ENCODE data around the gene SLC2A9. TPM values are rescaled to one million over a fixed set of nuclear protein-coding genes. Genes with fewer than 3 reads are reported as not detected.

SLC2A9 gene
- total RNA-seq, 1 experiment from 2014 or later: 1.8 TPM

DNA sequence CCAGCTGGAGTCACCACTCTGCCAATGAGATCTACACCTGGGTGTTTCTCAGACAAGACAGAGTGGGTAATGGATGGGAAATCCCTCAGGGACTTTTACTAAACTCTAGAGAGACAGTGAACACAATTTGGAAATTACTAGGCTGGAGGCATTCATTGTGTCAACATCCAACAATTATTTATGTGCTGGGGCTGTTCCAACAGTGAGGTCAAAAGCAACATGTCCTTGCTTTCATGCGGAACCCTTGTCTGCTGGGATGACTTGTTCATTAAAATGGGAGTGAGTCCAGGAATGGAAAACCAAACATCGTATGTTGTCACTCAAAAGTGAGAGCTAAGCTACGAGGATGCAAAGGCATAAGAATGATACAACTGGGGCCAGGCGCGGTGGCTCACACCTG is 185.9 kb downstream of the SLC2A9 start:
- Mint-ChIP-seq H3K36me3 (ENCODE audit: insufficient read depth, unreplicated experiment) (no peaks in the 10 kb centered on the region), H3K9me3 (ENCODE audit: low read depth, unreplicated experiment) (no peaks in the 10 kb centered on the region), H3K27ac (ENCODE audit: unreplicated experiment) (no peak overlapping the region), H3K4me3 (ENCODE audit: low read depth, unreplicated experiment) (no peak overlapping the region), H3K4me1 (ENCODE audit: low read depth, unreplicated experiment) (no peaks in the 10 kb centered on the region), H3K27me3 (ENCODE audit: unreplicated experiment) (peaks cover 34% of the 10 kb centered on the region)
- CTCF ChIA-PET: no interaction called here
- TF ChIP-seq, protein P1, sequence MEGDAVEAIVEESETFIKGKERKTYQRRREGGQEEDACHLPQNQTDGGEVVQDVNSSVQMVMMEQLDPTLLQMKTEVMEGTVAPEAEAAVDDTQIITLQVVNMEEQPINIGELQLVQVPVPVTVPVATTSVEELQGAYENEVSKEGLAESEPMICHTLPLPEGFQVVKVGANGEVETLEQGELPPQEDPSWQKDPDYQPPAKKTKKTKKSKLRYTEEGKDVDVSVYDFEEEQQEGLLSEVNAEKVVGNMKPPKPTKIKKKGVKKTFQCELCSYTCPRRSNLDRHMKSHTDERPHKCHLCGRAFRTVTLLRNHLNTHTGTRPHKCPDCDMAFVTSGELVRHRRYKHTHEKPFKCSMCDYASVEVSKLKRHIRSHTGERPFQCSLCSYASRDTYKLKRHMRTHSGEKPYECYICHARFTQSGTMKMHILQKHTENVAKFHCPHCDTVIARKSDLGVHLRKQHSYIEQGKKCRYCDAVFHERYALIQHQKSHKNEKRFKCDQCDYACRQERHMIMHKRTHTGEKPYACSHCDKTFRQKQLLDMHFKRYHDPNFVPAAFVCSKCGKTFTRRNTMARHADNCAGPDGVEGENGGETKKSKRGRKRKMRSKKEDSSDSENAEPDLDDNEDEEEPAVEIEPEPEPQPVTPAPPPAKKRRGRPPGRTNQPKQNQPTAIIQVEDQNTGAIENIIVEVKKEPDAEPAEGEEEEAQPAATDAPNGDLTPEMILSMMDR (IDR thresholded peaks at IDR 0.05; ENCODE audit: unreplicated experiment): no peak
- intact Hi-C loops (cut with micrococcal nuclease; ENCODE audit: unreplicated experiment): no loop called here
- no TSS peak for BruUV-seq (replicated peaks)
- no peak for DNase-seq

DNA sequence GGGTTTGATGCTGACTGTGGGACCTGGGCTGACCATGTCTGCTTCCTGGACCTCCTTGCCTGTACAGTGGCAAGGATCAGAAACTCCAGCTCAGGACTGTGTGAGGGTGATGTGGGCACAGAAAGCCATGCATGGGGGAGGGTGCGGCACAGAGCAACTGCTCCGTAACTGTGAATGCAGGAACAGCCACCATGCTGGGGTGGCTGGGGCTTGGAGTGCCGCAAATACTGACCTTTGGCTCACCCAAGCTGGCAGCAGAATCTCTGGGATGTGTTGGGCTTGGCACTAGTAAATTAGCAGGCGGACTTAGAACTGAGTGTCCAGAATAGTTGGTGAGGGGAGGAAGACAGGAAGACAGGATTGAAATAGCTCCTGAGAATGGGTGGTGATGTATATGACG is 187.9 kb downstream of the SLC2A9 start:
- H3K4me3 Mint-ChIP-seq (ENCODE audit: low read depth, unreplicated experiment): no peak overlapping the region
- H3K27me3 Mint-ChIP-seq (ENCODE audit: unreplicated experiment): peaks cover 41% of the 10 kb centered on the region
- BruUV-seq (replicated peaks): no TSS peak

DNA sequence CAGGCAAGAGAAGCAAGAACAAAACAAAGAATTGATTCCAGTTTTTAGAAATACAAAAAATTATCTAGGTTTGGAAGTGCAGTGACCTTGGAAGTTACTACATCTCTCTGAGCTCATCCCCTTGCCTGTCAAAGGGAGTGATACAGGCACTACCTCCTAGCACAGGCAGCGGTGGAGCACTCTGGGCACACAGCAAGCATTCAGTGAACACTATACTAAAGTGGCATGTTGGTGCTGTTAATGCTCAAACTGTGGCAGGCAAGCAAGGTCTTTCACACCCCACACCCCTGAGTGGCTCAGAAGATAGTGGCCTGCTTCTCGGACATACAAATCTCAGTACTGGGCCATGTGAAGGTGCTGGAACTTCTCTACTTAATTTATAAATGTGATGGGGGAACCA is 188.7 kb downstream of the SLC2A9 start:
- CTCF ChIA-PET: no interaction called here
- H3K27ac Mint-ChIP-seq (ENCODE audit: unreplicated experiment): no peak overlapping the region
- no peak overlapping the region for H3K4me3 Mint-ChIP-seq (ENCODE audit: low read depth, unreplicated experiment)
- H3K4me1 Mint-ChIP-seq (ENCODE audit: low read depth, unreplicated experiment): no peaks in the 10 kb centered on the region
- DNase-seq: no peak
- H3K27me3 Mint-ChIP-seq (ENCODE audit: unreplicated experiment): peaks cover 49% of the 10 kb centered on the region
- intact Hi-C loops (cut with micrococcal nuclease; ENCODE audit: unreplicated experiment): no loop called here
- H3K36me3 Mint-ChIP-seq (ENCODE audit: insufficient read depth, unreplicated experiment): no peaks in the 10 kb centered on the region
- TF ChIP-seq, protein P1 (IDR thresholded peaks at IDR 0.05; ENCODE audit: unreplicated experiment): no peak
- BruUV-seq (replicated peaks): no TSS peak
- no peaks in the 10 kb centered on the region for H3K9me3 Mint-ChIP-seq (ENCODE audit: low read depth, unreplicated experiment)

More for the DNA sequence above, 187.9 kb downstream of the SLC2A9 start:
- intact Hi-C loops (cut with micrococcal nuclease; ENCODE audit: unreplicated experiment): no loop called here
- no peak for DNase-seq
- no peaks in the 10 kb centered on the region for H3K4me1 Mint-ChIP-seq (ENCODE audit: low read depth, unreplicated experiment)
- H3K9me3 Mint-ChIP-seq (ENCODE audit: low read depth, unreplicated experiment): no peaks in the 10 kb centered on the region
- H3K27ac Mint-ChIP-seq (ENCODE audit: unreplicated experiment): no peak overlapping the region
- CTCF ChIA-PET: no interaction called here
- no peaks in the 10 kb centered on the region for H3K36me3 Mint-ChIP-seq (ENCODE audit: insufficient read depth, unreplicated experiment)
- TF ChIP-seq, protein P1 (IDR thresholded peaks at IDR 0.05; ENCODE audit: unreplicated experiment): no peak

DNA sequence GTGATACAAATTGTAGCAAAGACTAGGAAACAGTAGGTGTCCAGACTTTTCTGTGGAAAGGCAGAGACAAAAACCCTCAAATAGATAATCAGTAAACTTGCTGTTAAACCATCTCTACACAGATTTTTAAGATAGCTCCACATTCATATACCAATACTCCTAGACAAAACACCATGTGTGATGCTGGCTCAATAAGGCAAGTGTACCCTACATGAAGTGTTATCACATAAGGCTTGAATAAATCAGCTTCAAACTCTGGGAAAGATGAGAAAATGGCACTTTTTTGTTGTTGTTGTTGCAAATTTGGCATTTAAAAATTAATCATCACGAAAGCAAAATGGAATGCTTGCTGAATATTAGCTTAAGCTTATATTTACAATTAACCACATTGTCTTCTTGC is 194.7 kb downstream of the SLC2A9 start:
- Mint-ChIP-seq H3K27ac (ENCODE audit: unreplicated experiment) (no peak overlapping the region), H3K4me1 (ENCODE audit: low read depth, unreplicated experiment) (no peaks in the 10 kb centered on the region), H3K9me3 (ENCODE audit: low read depth, unreplicated experiment) (no peaks in the 10 kb centered on the region), H3K27me3 (ENCODE audit: unreplicated experiment) (peaks cover 17% of the 10 kb centered on the region), H3K36me3 (ENCODE audit: insufficient read depth, unreplicated experiment) (no peaks in the 10 kb centered on the region), H3K4me3 (ENCODE audit: low read depth, unreplicated experiment) (no peak overlapping the region)
- intact Hi-C loops (cut with micrococcal nuclease; ENCODE audit: unreplicated experiment): no loop called here
- DNase-seq: no peak
- CTCF ChIA-PET: no interaction called here
- TF ChIP-seq, protein P1 (IDR thresholded peaks at IDR 0.05; ENCODE audit: unreplicated experiment): no peak
- no TSS peak for BruUV-seq (replicated peaks)

All from Calu3 (cell line).